Limb (tissue), 2 donors: ENCODE measurements around the gene REEP6.
A peak's percentile ranks its signal among the peaks of the same experiment; 100 is the strongest.

Experiments
- DNase-seq, 2 donors: peaks; one replicate each; pipeline ENCODE4 v3.0.0-alpha.2; 2016; ENCODE audit errors: extremely low spot score in 2 of 2

The REEP6 gene

DNA sequence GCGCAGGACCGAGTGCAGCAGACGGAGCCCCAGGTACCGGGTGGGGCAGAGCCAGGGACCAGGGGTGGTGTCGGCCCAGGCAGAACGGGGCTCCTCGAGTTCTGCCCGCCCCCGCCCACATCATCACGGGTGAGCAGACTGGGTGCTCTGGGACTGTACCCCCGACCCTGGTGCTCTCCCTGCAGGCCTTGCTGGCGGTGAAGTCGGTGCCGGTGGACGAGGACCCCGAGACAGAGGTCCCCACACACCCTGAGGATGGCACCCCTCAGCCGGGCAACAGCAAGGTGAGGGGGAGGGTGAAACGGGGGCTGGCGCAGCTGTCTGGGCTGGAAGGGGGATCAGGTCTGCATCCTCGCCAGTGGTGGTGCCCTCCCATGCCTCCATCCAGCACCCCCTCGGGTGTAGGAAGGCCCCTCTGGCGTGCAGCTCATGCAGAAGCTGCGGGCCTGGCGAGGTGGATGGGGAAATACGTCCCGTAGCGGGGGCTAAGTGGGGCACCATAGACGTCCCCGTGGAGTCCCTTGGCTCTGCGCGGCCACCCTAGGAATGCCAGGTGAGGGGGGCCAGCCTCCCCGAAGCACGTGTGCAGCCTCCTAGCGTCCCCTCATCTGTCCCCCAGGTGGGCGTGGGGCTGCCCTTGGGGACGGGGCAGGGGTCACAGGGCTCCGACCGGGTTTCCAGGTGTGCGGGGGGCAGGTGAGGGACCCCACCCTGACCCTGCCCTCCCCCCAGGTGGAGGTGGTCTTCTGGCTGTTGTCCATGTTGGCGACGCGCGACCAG is 34.7 kb upstream of the REEP6 start:
- DNase-seq: peak in 1 of 2 donors; percentile 34

GRCh38 chr19:1457031-1457739 is 33.8 kb upstream of the REEP6 start:
- DNase-seq: peak in 1 of 2 donors; percentile 44

DNA sequence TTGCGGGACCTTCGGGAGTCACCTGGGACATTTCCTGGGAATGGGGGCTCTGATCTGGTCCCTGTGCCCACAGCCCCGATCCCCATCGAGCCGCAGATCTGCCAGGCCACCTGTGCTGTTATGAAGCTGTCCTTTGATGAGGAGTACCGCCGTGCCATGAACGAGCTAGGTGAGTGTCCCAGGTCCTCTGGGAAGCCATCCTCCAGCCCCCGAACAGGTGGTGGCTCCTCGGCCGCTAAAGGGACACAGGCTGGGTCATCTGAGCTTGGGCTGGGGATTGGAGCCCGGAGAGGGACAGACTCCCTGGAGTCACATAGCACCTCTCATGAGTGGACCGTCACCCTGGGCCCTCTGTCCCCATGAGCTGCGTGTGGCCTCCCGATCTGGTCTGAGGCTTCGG is 33.1 kb upstream of the REEP6 start:
- no peak for DNase-seq

DNA sequence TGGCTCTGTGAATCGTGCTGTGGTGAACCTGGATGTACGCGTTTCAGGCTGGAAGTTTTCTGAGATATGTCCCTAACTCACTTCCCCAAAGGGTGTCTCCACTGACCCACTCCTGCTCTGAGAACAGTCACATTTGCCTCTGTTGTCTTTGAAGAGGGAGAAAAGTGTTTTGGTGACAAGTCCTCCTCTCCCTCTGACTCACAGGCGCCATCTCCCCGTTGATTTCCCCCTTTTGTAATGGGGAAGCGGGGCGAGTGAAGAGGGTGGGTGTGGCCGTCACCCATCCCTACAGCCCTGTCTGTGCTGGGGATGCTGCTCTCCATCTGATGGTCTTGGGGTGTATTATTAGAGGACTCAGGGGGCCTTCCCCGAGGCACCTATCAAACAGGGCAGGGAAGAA is 31.5 kb upstream of the REEP6 start:
- DNase-seq: no peak

GRCh38 chr19:1460033-1460995 is 30.7 kb upstream of the REEP6 start:
- no peak for DNase-seq

- no peak for DNase-seq
Measured at GRCh38 chr19:1461862-1462261, 29.1 kb upstream of the REEP6 start.

DNA sequence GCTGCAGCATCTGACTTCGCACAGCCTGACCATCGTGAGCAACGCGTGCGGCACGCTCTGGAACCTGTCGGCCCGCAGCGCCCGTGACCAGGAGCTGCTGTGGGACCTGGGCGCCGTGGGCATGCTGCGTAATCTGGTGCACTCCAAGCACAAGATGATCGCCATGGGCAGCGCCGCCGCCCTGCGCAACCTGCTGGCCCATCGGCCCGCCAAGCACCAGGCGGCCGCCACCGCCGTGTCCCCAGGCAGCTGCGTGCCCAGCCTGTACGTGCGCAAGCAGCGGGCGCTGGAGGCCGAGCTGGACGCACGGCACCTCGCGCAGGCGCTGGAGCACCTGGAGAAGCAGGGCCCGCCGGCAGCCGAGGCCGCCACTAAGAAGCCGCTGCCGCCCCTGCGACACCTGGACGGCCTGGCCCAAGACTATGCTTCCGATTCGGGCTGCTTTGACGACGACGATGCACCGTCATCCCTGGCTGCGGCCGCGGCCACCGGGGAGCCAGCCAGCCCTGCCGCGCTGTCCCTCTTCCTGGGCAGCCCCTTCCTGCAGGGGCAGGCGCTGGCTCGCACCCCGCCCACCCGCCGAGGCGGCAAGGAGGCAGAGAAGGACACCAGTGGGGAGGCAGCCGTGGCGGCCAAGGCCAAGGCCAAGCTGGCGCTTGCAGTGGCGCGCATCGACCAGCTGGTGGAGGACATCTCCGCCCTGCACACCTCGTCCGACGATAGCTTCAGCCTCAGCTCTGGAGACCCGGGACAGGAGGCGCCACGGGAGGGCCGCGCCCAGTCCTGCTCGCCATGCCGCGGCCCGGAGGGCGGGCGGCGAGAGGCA is 25.6 kb upstream of the REEP6 start:
- peak in 1 of 2 donors; percentile 55 for DNase-seq

GRCh38 chr19:1466018-1466460 is 24.9 kb upstream of the REEP6 start:
- no peak for DNase-seq

DNA sequence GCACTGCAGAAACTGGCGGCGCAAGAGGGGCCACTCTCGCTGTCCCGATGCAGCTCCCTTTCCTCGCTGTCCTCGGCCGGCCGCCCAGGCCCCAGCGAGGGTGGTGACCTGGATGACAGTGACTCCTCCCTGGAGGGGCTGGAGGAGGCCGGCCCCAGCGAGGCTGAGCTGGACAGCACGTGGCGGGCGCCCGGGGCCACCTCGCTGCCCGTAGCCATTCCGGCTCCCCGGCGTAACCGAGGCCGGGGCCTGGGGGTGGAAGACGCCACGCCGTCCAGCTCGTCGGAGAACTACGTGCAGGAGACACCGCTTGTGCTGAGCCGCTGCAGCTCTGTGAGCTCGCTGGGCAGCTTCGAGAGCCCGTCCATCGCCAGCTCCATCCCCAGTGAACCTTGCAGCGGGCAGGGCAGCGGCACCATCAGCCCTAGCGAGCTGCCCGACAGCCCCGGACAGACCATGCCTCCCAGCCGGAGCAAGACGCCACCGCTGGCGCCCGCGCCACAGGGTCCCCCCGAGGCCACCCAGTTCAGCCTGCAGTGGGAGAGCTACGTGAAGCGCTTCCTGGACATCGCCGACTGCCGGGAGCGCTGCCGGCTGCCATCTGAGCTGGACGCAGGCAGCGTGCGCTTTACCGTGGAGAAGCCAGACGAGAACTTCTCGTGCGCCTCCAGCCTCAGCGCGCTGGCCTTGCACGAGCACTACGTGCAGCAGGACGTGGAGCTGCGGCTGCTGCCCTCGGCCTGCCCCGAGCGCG is 24.3 kb upstream of the REEP6 start:
- peak in 1 of 2 donors; percentile 40 for DNase-seq

GRCh38 chr19:1467215-1467489 is 23.8 kb upstream of the REEP6 start:
- DNase-seq: peak in 1 of 2 donors; percentile 44

GRCh38 chr19:1467490-1468273 is 23.3 kb upstream of the REEP6 start:
- peak in 1 of 2 donors; percentile 42 for DNase-seq

GRCh38 chr19:1468274-1468820 is 22.6 kb upstream of the REEP6 start:
- no peak for DNase-seq

DNA sequence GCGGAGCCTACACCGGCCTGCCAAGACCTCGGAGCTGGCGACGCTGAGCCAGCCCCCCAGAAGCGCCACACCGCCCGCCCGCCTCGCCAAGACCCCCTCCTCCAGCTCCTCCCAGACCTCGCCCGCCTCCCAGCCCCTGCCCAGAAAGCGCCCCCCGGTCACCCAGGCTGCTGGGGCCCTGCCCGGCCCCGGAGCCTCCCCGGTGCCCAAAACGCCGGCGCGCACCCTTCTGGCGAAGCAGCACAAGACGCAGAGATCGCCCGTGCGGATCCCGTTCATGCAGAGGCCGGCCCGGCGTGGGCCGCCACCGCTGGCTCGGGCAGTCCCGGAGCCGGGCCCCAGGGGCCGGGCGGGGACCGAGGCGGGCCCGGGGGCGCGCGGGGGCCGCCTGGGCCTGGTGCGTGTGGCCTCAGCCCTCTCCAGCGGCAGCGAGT is 22.1 kb upstream of the REEP6 start:
- DNase-seq: no peak

DNA sequence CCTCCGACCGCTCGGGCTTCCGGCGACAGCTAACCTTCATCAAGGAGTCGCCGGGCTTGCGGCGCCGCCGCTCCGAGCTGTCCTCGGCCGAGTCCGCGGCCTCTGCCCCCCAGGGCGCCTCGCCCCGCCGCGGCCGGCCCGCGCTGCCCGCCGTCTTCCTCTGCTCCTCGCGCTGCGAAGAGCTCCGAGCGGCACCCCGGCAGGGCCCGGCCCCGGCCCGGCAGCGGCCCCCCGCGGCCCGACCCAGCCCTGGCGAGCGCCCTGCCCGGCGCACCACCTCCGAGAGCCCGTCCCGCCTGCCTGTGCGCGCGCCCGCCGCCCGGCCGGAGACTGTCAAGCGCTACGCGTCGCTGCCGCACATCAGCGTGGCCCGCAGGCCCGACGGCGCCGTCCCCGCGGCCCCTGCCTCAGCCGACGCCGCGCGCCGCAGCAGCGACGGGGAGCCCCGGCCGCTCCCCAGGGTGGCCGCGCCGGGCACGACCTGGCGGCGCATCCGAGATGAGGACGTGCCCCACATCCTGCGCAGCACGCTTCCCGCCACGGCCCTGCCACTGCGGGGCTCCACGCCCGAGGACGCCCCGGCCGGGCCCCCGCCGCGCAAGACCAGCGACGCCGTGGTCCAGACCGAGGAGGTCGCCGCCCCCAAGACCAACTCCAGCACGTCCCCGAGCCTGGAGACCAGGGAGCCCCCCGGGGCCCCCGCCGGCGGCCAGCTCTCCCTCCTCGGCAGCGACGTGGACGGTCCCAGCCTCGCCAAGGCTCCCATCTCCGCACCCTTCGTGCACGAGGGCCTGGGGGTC is 21.5 kb upstream of the REEP6 start:
- DNase-seq: no peak

DNA sequence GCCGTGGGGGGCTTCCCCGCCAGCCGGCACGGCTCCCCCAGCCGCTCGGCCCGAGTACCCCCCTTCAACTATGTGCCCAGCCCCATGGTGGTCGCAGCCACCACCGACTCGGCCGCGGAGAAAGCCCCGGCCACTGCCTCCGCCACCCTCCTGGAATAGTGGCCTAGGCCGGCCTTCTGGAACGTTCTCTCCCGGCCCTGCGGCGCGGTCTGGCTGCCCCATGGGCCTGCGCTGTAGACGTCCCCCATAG is 21.0 kb upstream of the REEP6 start:
- DNase-seq: no peak

DNA sequence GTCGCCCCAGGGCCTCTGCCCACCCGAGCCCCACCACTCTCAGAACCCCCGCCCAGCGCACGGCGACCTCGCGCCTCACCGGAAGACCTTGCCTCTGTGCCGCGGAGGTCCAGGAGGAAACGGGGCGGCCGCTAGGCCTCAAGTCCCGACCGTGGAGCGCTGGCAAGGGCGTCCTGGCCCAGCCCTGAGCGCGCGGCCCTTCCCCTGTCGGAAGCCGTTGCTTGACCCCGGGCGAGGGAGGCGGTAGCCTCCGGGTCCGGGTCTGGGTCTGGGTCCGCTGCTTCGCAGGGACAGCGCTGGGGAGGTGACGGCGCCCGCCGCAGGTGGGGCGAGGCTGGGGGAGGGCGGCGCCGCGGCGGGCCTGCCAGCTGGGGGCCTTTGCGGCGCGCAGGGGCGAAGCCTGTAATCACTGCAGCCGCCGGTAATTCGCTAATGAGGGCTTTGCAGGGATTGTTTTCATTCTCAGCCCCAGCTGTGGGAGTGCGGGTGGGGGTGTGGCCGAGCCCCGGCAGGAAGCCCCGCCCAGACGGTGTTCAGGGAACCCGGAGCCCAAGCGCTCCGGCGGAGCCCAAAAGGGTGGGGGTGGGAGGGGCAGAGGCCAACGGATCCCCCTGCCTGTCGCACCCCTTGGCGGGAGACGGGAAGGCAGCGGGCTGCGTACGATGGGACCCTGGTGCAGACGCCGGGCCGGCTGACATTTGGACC is 20.5 kb upstream of the REEP6 start:
- peak in 1 of 2 donors; percentile 54 for DNase-seq

- no peak for DNase-seq
Measured at GRCh38 chr19:1471010-1471514, 19.9 kb upstream of the REEP6 start.
